WTC11 (cell line): ENCODE data around the gene MYL7. TPM values are rescaled to one million over a fixed set of nuclear protein-coding genes. Genes with fewer than 3 reads are reported as not detected.

Experiments used
- AFF4 ChIP-seq: sonication (generic); formaldehyde crosslinking; IDR thresholded peaks from 2 replicates; pipeline ENCODE4 v1.8.1; 2023; ENCODE audit warnings: mild to moderate bottlenecking, missing genetic modification reagents, borderline replicate concordance
- ARID4B ChIP-seq: sonication (generic); formaldehyde crosslinking; IDR thresholded peaks from 2 replicates; pipeline ENCODE4 v1.8.0; 2023; ENCODE audit warnings: missing genetic modification reagents, mild to moderate bottlenecking, borderline replicate concordance
- ATF2 ChIP-seq: sonication (generic); formaldehyde crosslinking; IDR thresholded peaks from 2 replicates; pipeline ENCODE4 v1.8.1; 2022; ENCODE audit warnings: low read depth, missing genetic modification reagents, borderline replicate concordance
- CREB1 ChIP-seq: sonication (generic); formaldehyde crosslinking; IDR thresholded peaks from 2 replicates; pipeline ENCODE4 v1.8.0; 2023; ENCODE audit warnings: mild to moderate bottlenecking, missing genetic modification reagents
- ESRRA ChIP-seq: sonication (generic); formaldehyde crosslinking; IDR thresholded peaks from 2 replicates; pipeline ENCODE4 v1.8.1; 2022; ENCODE audit warnings: mild to moderate bottlenecking, missing genetic modification reagents, borderline replicate concordance
- FOXK1 ChIP-seq: sonication (generic); formaldehyde crosslinking; IDR thresholded peaks from 2 replicates; pipeline ENCODE4 v1.8.0; 2022; ENCODE audit warnings: mild to moderate bottlenecking, moderate library complexity, missing genetic modification reagents
- FOXP1 ChIP-seq: sonication (generic); formaldehyde crosslinking; IDR thresholded peaks from 2 replicates; pipeline ENCODE4 v1.8.0; 2022; ENCODE audit warnings: missing genetic modification reagents, mild to moderate bottlenecking, moderate library complexity, borderline replicate concordance
- IRF1 ChIP-seq: sonication (generic); formaldehyde crosslinking; IDR thresholded peaks from 2 replicates; pipeline ENCODE4 v1.8.0; 2023; ENCODE audit warnings: missing genetic modification reagents
- JUN ChIP-seq: sonication (generic); formaldehyde crosslinking; IDR thresholded peaks from 2 replicates; pipeline ENCODE4 v1.8.0; 2023; ENCODE audit warnings: mild to moderate bottlenecking, missing genetic modification reagents
- KAT7 ChIP-seq: sonication (generic); formaldehyde crosslinking; IDR thresholded peaks from 2 replicates; pipeline ENCODE4 v1.8.1; 2023; ENCODE audit warnings: missing genetic modification reagents, mild to moderate bottlenecking, borderline replicate concordance
- NFYB ChIP-seq: sonication (generic); formaldehyde crosslinking; conservative IDR thresholded peaks from 2 replicates; pipeline ENCODE4 v1.8.0; 2022; ENCODE audit warnings: low read depth, missing genetic modification reagents
- NR3C1 ChIP-seq: sonication (generic); formaldehyde crosslinking; conservative IDR thresholded peaks from 2 replicates; pipeline ENCODE4 v1.8.1; 2023; ENCODE audit warnings: low read depth, mild to moderate bottlenecking, missing genetic modification reagents
- SMAD4 ChIP-seq: sonication (generic); formaldehyde crosslinking; IDR thresholded peaks from 2 replicates; pipeline ENCODE4 v1.8.0; 2022; ENCODE audit warnings: mild to moderate bottlenecking, missing genetic modification reagents
- TEAD1 ChIP-seq: sonication (generic); formaldehyde crosslinking; IDR thresholded peaks from 2 replicates; pipeline ENCODE4 v1.8.0; 2022; ENCODE audit warnings: mild to moderate bottlenecking, missing genetic modification reagents
- TP53 ChIP-seq: sonication (generic); formaldehyde crosslinking; IDR thresholded peaks from 2 replicates; pipeline ENCODE4 v1.8.1; 2023; ENCODE audit warnings: mild to moderate bottlenecking, missing genetic modification reagents
- ZNF219 ChIP-seq: sonication (generic); formaldehyde crosslinking; IDR thresholded peaks from 2 replicates; pipeline ENCODE4 v1.8.0; 2023; ENCODE audit warnings: missing genetic modification reagents, mild to moderate bottlenecking, borderline replicate concordance
- ZNF263 ChIP-seq: sonication (generic); formaldehyde crosslinking; IDR thresholded peaks from 2 replicates; pipeline ENCODE4 v1.8.1; 2022; ENCODE audit warnings: low read depth, mild to moderate bottlenecking, moderate library complexity, missing genetic modification reagents
- total RNA-seq: library from RNA; stranded (reverse); gene quantifications from 3 replicates; pipeline ENCODE4 v1.2.3, GENCODE V29; 2021
- TF ChIP-seq, protein P1 (sequence below): sonication (generic); formaldehyde crosslinking; IDR thresholded peaks from 2 replicates; pipeline ENCODE4 v1.8.0; 2022; ENCODE audit warnings: mild to moderate bottlenecking, missing genetic modification reagents
- TF ChIP-seq, protein P2 (sequence below): sonication (generic); formaldehyde crosslinking; IDR thresholded peaks from 2 replicates; pipeline ENCODE4 v1.8.0; 2022; ENCODE audit warnings: mild to moderate bottlenecking, missing genetic modification reagents
- TF ChIP-seq, protein P3 (sequence below): sonication (generic); formaldehyde crosslinking; conservative IDR thresholded peaks from 2 replicates; pipeline ENCODE4 v1.8.1; 2023; ENCODE audit warnings: mild to moderate bottlenecking, low read depth, missing genetic modification reagents, moderate library complexity
- TF ChIP-seq, protein P4 (sequence below): sonication (generic); formaldehyde crosslinking; IDR thresholded peaks from 2 replicates; pipeline ENCODE4 v1.8.1; 2023; ENCODE audit warnings: mild to moderate bottlenecking, moderate library complexity, missing genetic modification reagents

MYL7 gene
- total RNA-seq, 1 experiment from 2014 or later, result 0.90 TPM

GRCh38 chr7:44145479-44145968 is 4.4 kb upstream of the MYL7 start (continued):
- TF ChIP-seq ATF2 (CRISPR knock-in tag) (peak; percentile 97), NR3C1 (CRISPR knock-in tag) (peak; percentile 94; the same call in 1 of the 2 replicates), FOXP1 (peak; percentile 100), TEAD1 (CRISPR knock-in tag) (peak; percentile 100), ESRRA (CRISPR knock-in tag) (peak; percentile 98), ZNF263 (CRISPR knock-in tag) (no peak; the same call in 1 of the 2 replicates), SMAD4 (CRISPR knock-in tag) (peak; percentile 97), AFF4 (CRISPR knock-in tag) (peak; percentile 95; the same call in 1 of the 2 replicates), NFYB (CRISPR knock-in tag) (peak; percentile 72), KAT7 (CRISPR knock-in tag) (peak; percentile 99), CREB1 (CRISPR knock-in tag) (peak; percentile 98), ZNF219 (CRISPR knock-in tag) (peak; percentile 99), ARID4B (peak; percentile 99), FOXK1 (CRISPR knock-in tag) (peak; percentile 98), IRF1 (CRISPR knock-in tag) (peak; percentile 99), JUN (CRISPR knock-in tag) (peak; percentile 99), TP53 (CRISPR knock-in tag) (peak; percentile 99)
- TF ChIP-seq, protein P1, sequence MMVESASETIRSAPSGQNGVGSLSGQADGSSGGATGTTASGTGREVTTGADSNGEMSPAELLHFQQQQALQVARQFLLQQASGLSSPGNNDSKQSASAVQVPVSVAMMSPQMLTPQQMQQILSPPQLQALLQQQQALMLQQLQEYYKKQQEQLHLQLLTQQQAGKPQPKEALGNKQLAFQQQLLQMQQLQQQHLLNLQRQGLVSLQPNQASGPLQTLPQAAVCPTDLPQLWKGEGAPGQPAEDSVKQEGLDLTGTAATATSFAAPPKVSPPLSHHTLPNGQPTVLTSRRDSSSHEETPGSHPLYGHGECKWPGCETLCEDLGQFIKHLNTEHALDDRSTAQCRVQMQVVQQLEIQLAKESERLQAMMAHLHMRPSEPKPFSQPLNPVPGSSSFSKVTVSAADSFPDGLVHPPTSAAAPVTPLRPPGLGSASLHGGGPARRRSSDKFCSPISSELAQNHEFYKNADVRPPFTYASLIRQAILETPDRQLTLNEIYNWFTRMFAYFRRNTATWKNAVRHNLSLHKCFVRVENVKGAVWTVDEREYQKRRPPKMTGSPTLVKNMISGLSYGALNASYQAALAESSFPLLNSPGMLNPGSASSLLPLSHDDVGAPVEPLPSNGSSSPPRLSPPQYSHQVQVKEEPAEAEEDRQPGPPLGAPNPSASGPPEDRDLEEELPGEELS (CRISPR knock-in tag), result peak; percentile 100
- TF ChIP-seq, protein P2, sequence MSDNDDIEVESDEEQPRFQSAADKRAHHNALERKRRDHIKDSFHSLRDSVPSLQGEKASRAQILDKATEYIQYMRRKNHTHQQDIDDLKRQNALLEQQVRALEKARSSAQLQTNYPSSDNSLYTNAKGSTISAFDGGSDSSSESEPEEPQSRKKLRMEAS (CRISPR knock-in tag), result peak; percentile 100
- TF ChIP-seq, protein P3, sequence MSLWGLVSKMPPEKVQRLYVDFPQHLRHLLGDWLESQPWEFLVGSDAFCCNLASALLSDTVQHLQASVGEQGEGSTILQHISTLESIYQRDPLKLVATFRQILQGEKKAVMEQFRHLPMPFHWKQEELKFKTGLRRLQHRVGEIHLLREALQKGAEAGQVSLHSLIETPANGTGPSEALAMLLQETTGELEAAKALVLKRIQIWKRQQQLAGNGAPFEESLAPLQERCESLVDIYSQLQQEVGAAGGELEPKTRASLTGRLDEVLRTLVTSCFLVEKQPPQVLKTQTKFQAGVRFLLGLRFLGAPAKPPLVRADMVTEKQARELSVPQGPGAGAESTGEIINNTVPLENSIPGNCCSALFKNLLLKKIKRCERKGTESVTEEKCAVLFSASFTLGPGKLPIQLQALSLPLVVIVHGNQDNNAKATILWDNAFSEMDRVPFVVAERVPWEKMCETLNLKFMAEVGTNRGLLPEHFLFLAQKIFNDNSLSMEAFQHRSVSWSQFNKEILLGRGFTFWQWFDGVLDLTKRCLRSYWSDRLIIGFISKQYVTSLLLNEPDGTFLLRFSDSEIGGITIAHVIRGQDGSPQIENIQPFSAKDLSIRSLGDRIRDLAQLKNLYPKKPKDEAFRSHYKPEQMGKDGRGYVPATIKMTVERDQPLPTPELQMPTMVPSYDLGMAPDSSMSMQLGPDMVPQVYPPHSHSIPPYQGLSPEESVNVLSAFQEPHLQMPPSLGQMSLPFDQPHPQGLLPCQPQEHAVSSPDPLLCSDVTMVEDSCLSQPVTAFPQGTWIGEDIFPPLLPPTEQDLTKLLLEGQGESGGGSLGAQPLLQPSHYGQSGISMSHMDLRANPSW (CRISPR knock-in tag), result 0 out of 2 replicates have a peak, but pooled peaks have one; percentile 32
- TF ChIP-seq, protein P4, sequence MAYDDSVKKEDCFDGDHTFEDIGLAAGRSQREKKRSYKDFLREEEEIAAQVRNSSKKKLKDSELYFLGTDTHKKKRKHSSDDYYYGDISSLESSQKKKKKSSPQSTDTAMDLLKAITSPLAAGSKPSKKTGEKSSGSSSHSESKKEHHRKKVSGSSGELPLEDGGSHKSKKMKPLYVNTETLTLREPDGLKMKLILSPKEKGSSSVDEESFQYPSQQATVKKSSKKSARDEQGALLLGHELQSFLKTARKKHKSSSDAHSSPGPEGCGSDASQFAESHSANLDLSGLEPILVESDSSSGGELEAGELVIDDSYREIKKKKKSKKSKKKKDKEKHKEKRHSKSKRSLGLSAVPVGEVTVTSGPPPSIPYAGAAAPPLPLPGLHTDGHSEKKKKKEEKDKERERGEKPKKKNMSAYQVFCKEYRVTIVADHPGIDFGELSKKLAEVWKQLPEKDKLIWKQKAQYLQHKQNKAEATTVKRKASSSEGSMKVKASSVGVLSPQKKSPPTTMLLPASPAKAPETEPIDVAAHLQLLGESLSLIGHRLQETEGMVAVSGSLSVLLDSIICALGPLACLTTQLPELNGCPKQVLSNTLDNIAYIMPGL, result peak; percentile 78
